HS-5 (cell line): Measurements from ENCODE around the gene TTYH1.

Experiments
- DNase-seq: peaks from one replicate; pipeline ENCODE4 v3.0.0-alpha.2; 2012; ENCODE audit warnings: low read depth

TTYH1 gene

GRCh38 chr19:54481326-54481930 is 66.2 kb downstream of the TTYH1 start:
- no peak for DNase-seq

- no peak for DNase-seq
These were observed 67.6 kb downstream of the TTYH1 start for GRCh38 chr19:54482889-54483288.

- DNase-seq, result no peak
These were observed 69.2 kb downstream of the TTYH1 start for GRCh38 chr19:54484451-54484850.

- no peak for DNase-seq
These were observed 70.6 kb downstream of the TTYH1 start for GRCh38 chr19:54485851-54486250.
